HCT116 (cell line): ENCODE results near the gene KLHL24. TPM values are rescaled to one million over a fixed set of nuclear protein-coding genes. Genes with fewer than 3 reads are reported as not detected.

Experiments used
- ATAC-seq: fragments of 200-7000 bp; cut with Tn5 transposase; 2 replicates; pipeline ENCODE4 v1.9.1; 2020; ENCODE audit warnings: mild to moderate bottlenecking, moderate library complexity
- BruUV-seq: library from RNA; stranded (reverse); fragments of 400-500 nt; replicated peaks from 2 replicates; lab custom pipeline; 2021; lab: Mats Ljungman, UMichigan
- CTCF ChIA-PET: fragments of 300-600 bp; sonication (Branson Sonifier 250); formaldehyde crosslinking; loops from one replicate; lab custom pipeline; 2021; ENCODE audit warnings: antibody characterized with exemption; lab: Charles Lee
- POLR2A ChIA-PET: fragments of 300-600, 350-600 bp; sonication (Branson Sonifier 250); formaldehyde crosslinking; loops from one replicate; lab custom pipeline; 2021; ENCODE audit warnings: antibody characterized with exemption; lab: Charles Lee
- RAD21 ChIA-PET, 2 experiments: fragments of 300-600 bp; sonication (Branson Sonifier 250); formaldehyde crosslinking; loops; one replicate each; lab custom pipeline; 2023; ENCODE audit warnings: low total read pairs in 2 of 2; ENCODE audit not compliant: uncharacterized antibody in 2 of 2, unreplicated experiment in 2 of 2, low non-redundant PET in 1 of 2; lab: Charles Lee
- DNase-seq: peaks from one replicate; pipeline ENCODE4 v3.0.0-alpha.2; 2010; ENCODE audit warnings: low read depth, low spot score
- H2AFZ ChIP-seq: fragments of 200-600 bp; shearing (Covaris generic), sonication (generic); 2 replicates; pipeline ENCODE4 v1.6.1; 2017; ENCODE audit warnings: low read depth, mixed run types, mixed read lengths, antibody characterized with exemption, low read length; ENCODE audit not compliant: poor library complexity, severe bottlenecking
- H3K27ac ChIP-seq: 2 replicates; pipeline ENCODE4 v1.5.1; 2012; ENCODE audit warnings: low read depth, low read length
- H3K27me3 ChIP-seq: fragments of 200-600 bp; sonication (generic); 2 replicates; pipeline ENCODE4 v1.6.1; 2016; ENCODE audit warnings: mixed run types, low read length, mixed read lengths; ENCODE audit not compliant: insufficient read depth
- H3K36me3 ChIP-seq, 2 experiments: fragments of 200-500 bp in 1 of 2; fragments of 200-600 bp in 1 of 2; sonication (Bioruptor generic) in 1 of 2; sonication (generic) in 1 of 2; 2 replicates each; pipeline versions ENCODE4 v1.5.1 to v1.6.1; 2014 to 2016; ENCODE audit warnings: low read length in 2 of 2, inconsistent platforms in 1 of 2, mixed read lengths in 1 of 2, mixed run types in 1 of 2; ENCODE audit not compliant: insufficient read depth in 2 of 2, control insufficient read depth in 1 of 2
- H3K4me1 ChIP-seq, 2 experiments: fragments of 200-600 bp in 1 of 2; sonication (generic) in 1 of 2; 2 replicates each; pipeline versions ENCODE4 v1.5.1 to v1.6.1; 2012 to 2017; ENCODE audit warnings: low read length in 2 of 2, inconsistent platforms in 1 of 2, mild to moderate bottlenecking in 1 of 2, mixed read lengths in 1 of 2, mixed run types in 1 of 2, moderate library complexity in 1 of 2; ENCODE audit not compliant: insufficient read depth in 2 of 2, control insufficient read depth in 1 of 2
- H3K4me2 ChIP-seq: fragments of 200-600 bp; sonication (generic); 2 replicates; pipeline ENCODE4 v1.6.1; 2017; ENCODE audit warnings: mixed run types, low read length, mixed read lengths
- H3K4me3 ChIP-seq, 2 experiments: fragments of 200-600 bp in 1 of 2; sonication (generic) in 1 of 2; replicated peaks in 1 of 2; 2 replicates each; pipeline ENCODE4 v1.5.1; 2011 to 2016; ENCODE audit warnings: low read length in 2 of 2, control low read depth in 1 of 2, low read depth in 1 of 2, mild to moderate bottlenecking in 1 of 2, mixed read lengths in 1 of 2, mixed run types in 1 of 2
- H3K79me2 ChIP-seq: fragments of 200-600 bp; sonication (generic); 2 replicates; pipeline ENCODE4 v1.6.1; 2017; ENCODE audit warnings: mild to moderate bottlenecking, mixed run types, low read length, moderate library complexity, mixed read lengths; ENCODE audit not compliant: insufficient read depth
- H3K9ac ChIP-seq: fragments of 200-600 bp; sonication (generic); 2 replicates; pipeline ENCODE4 v1.6.1; 2016; ENCODE audit warnings: low read length, mixed read lengths
- H3K9me2 ChIP-seq: fragments of 200-600 bp; sonication (generic), shearing (Covaris generic); 2 replicates; pipeline ENCODE4 v1.6.1; 2017; ENCODE audit warnings: mixed run types, mild to moderate bottlenecking, moderate library complexity; ENCODE audit not compliant: insufficient read depth
- H3K9me3 ChIP-seq, 2 experiments: fragments of 200-500 bp in 1 of 2; fragments of 200-600 bp in 1 of 2; sonication (Bioruptor generic) in 1 of 2; sonication (generic) in 1 of 2; 2 replicates each; pipeline ENCODE4 v1.6.1; 2014 to 2017; ENCODE audit warnings: low read length in 2 of 2, mixed read lengths in 2 of 2, inconsistent platforms in 1 of 2, low read depth in 1 of 2, mild to moderate bottlenecking in 1 of 2, mixed run types in 1 of 2, moderate library complexity in 1 of 2; ENCODE audit not compliant: control insufficient read depth in 1 of 2, insufficient read depth in 1 of 2
- H4K20me1 ChIP-seq: fragments of 200-600 bp; sonication (generic), shearing (Covaris generic); 2 replicates; pipeline ENCODE4 v1.6.1; 2017; ENCODE audit warnings: mixed run types, mild to moderate bottlenecking, moderate library complexity; ENCODE audit not compliant: insufficient read depth
- CTCF ChIP-seq, 3 experiments: fragments of 200-600 bp in 1 of 3; sonication (generic) in 1 of 3; IDR thresholded peaks in 2 of 3; conservative IDR thresholded peaks in 1 of 3; 2 replicates each; pipeline ENCODE4 v1.5.1; 2012 to 2017; ENCODE audit warnings: low read depth in 2 of 3, low read length in 2 of 3, antibody characterized with exemption in 1 of 3, borderline replicate concordance in 1 of 3, control low read depth in 1 of 3, mild to moderate bottlenecking in 1 of 3, mixed read lengths in 1 of 3, mixed run types in 1 of 3, moderate library complexity in 1 of 3; ENCODE audit not compliant: insufficient read depth in 1 of 3
- EGR1 ChIP-seq: IDR thresholded peaks from 2 replicates; pipeline ENCODE4 v1.6.1; 2012; ENCODE audit warnings: low read depth
- ELF1 ChIP-seq: IDR thresholded peaks from 2 replicates; pipeline ENCODE4 v1.6.1; 2012; ENCODE audit warnings: low read depth, borderline replicate concordance
- EZH2 ChIP-seq: fragments of 200-600 bp; sonication (generic); IDR thresholded peaks from 2 replicates; pipeline ENCODE4 v1.6.1; 2017; ENCODE audit warnings: antibody characterized with exemption, mixed run types
- MAX ChIP-seq: IDR thresholded peaks from 2 replicates; pipeline ENCODE4 v1.6.1; 2012
- POLR2AphosphoS5 ChIP-seq: IDR thresholded peaks from 2 replicates; pipeline ENCODE4 v1.6.1; 2011; ENCODE audit warnings: mild to moderate bottlenecking, low read depth, low read length, moderate library complexity
- RAD21 ChIP-seq: IDR thresholded peaks from 2 replicates; pipeline ENCODE4 v1.6.1; 2012; ENCODE audit warnings: low read depth, mild to moderate bottlenecking
- SRF ChIP-seq: IDR thresholded peaks from 2 replicates; pipeline ENCODE4 v1.6.1; 2012; ENCODE audit warnings: low read depth
- TCF7L2 ChIP-seq: IDR thresholded peaks from 2 replicates; pipeline ENCODE4 v1.7.0; 2011; ENCODE audit warnings: borderline replicate concordance, inconsistent platforms; ENCODE audit not compliant: insufficient read depth, insufficient read length; ENCODE audit errors: extremely low read depth
- ZBTB33 ChIP-seq: IDR thresholded peaks from 2 replicates; pipeline ENCODE4 v1.6.1; 2011; ENCODE audit warnings: mild to moderate bottlenecking, low read length, moderate library complexity; ENCODE audit not compliant: insufficient replicate concordance; ENCODE audit errors: extremely low read depth
- intact Hi-C: fragments of 100-400 bp; cut with micrococcal nuclease; formaldehyde crosslinking; loops from 2 replicates; pipeline ENCODE4 v1.10.0; 2022
- total RNA-seq: library from RNA; stranded (reverse); gene quantifications from one replicate; pipeline ENCODE4 v1.2.1, GENCODE V29; 2021; ENCODE audit not compliant: unreplicated experiment

The KLHL24 gene
- total RNA-seq, 1 experiment from 2014 or later: 21.0 TPM

GRCh38 chr3:183586477-183586876, 48.9 kb upstream of the KLHL24 start (continued):
- TF ChIP-seq CTCF (IDR thresholded peaks at IDR 0.05 in 2 of 3, conservative IDR thresholded peaks at IDR 0.05 in 1 of 3; ENCODE audit: borderline replicate concordance in 1 of 3, insufficient read depth in 1 of 3, low read depth in 2 of 3, low read length in 2 of 3) (no peak), SRF (no peak), TCF7L2 (no peak), POLR2AphosphoS5 (no peak)

DNA sequence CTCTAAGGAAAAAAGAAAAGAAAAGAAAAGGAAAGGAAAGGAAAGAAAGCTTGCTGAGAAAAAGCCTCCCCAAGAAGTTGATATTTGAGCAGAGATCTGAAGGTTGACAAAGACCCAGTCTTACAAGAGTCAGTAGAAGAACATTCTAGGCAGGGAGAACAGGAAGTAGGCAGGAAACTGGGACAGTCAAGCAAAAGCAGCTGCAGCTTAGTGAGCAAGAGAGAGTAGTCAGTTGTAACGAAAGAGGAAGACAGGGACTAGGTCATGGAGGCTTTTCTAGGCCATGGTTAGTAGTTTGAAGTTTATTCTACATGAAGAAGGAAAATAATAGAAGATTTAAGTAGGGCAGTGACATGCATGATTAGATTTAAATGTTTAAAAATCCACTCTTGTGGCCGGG, 48.1 kb upstream of the KLHL24 start:
- DNase-seq (no peak), ATAC-seq (no peak)
- H3K9ac ChIP-seq: no peak overlapping the region
- no TSS peak for BruUV-seq
- no peaks in the 10 kb centered on the region for H4K20me1 ChIP-seq
- ChIA-PET RAD21 (no interaction called here), POLR2A (no interaction called here)
- H3K9me3 ChIP-seq: no peaks in the 10 kb centered on the region
- intact Hi-C loops: no loop called here
- no peaks in the 10 kb centered on the region for H3K9me2 ChIP-seq
- H3K27ac ChIP-seq: no peak overlapping the region
- H3K27me3 ChIP-seq: no peaks in the 10 kb centered on the region
- H3K4me3 ChIP-seq: no peak overlapping the region
- no peak overlapping the region for H2AFZ ChIP-seq
- H3K36me3 ChIP-seq: no peaks in the 10 kb centered on the region
- H3K4me1 ChIP-seq: no peaks in the 10 kb centered on the region
- TF ChIP-seq TCF7L2 (no peak), EGR1 (no peak), RAD21 (no peak), ELF1 (no peak), MAX (no peak), ZBTB33 (no peak), EZH2 (no peak)
- TF ChIP-seq, all 23 proteins: peak for 0
- no peak overlapping the region for H3K4me2 ChIP-seq
- H3K79me2 ChIP-seq: no peaks in the 10 kb centered on the region
- CTCF ChIA-PET: no interaction called here
